Ovary (tissue), 9 donors: Measurements from ENCODE around the gene EHD3. TPM values are rescaled to one million over a fixed set of nuclear protein-coding genes. Genes with fewer than 3 reads are reported as not detected.

ENCODE experiments used
- DNase-seq, 5 donors: peaks; one replicate each; pipeline ENCODE4 v3.0.0-alpha.2; 2019 to 2020
- H3K27ac ChIP-seq, 2 donors: fragments of 200-600 bp; one replicate each; pipeline versions ENCODE4 v1.5.1 to v1.8.0; 2019 to 2022
- H3K27me3 ChIP-seq: fragments of 200-600 bp; one replicate; pipeline ENCODE4 v1.8.0; 2022
- H3K36me3 ChIP-seq: fragments of 200-600 bp; sonication (generic); one replicate; pipeline ENCODE4 v1.5.1; 2019
- H3K4me1 ChIP-seq: one replicate; pipeline ENCODE4 v1.8.1; 2013; ENCODE audit warnings: mild to moderate bottlenecking, moderate library complexity; ENCODE audit not compliant: insufficient read depth
- H3K4me3 ChIP-seq: fragments of 200-600 bp; sonication (generic); one replicate; pipeline ENCODE4 v1.5.1; 2017
- H3K9me3 ChIP-seq, 2 donors: fragments of 200-600 bp in 1 of 2; sonication (generic) in 1 of 2; one replicate each; pipeline versions ENCODE4 v1.5.1 to v1.8.1; 2013 to 2019; ENCODE audit warnings: mild to moderate bottlenecking in 1 of 2, moderate library complexity in 1 of 2
- EP300 ChIP-seq: sonication (generic); formaldehyde crosslinking; IDR thresholded peaks from one replicate; pipeline ENCODE4 v1.6.1; 2017; ENCODE audit warnings: antibody characterized with exemption
- POLR2A ChIP-seq: fragments of 450-650 bp; IDR thresholded peaks from one replicate; pipeline ENCODE4 v1.6.1; 2017; ENCODE audit warnings: antibody characterized with exemption, mild to moderate bottlenecking, moderate library complexity
- WGBS, 3 donors: extraction: QIAGEN DNeasy Blood & Tissue Kit in 1 of 3; methylation state at CpG; one replicate each; pipeline versions ENCODE4 v1.1.5 to v1.1.7; 2013 to 2017; 5-methylcytosine and 5-hydroxymethylcytosine counted together
- intact Hi-C, 4 donors: fragments of 100-400 bp; cut with DNase I; formaldehyde crosslinking; loops; one replicate each; pipeline versions ENCODE4 v1.11.0 to v1.15.1; 2022 to 2023
- polyA plus RNA-seq, 2 donors: library from polyadenylated mRNA; stranded (reverse); fragments of 200-250 nt in 1 of 2; fragments of 350-450 nt in 1 of 2; fragmentation: Illumina TruSeq in 1 of 2; extraction: RNeasy Lipid Tissue Mini Kit (QIAGEN cat#74804) in 1 of 2; gene quantifications; one replicate each; pipeline ENCODE4 v1.2.3, GENCODE V29; 2013 to 2014
- total RNA-seq, 7 donors: library from RNA; depleted of rRNA in 2 of 7; stranded (reverse); fragments of >200 nt in 2 of 7; fragmentation: NEBNext Ultra II Directional in 3 of 7; extraction: Animal tissue kit (Norgen Biotek cat#: 25700) in 3 of 7; gene quantifications; one replicate each; pipeline versions ENCODE4 v1.1.0 to v1.2.4, GENCODE V29; 2016 to 2023
- TF ChIP-seq, protein P1 (sequence below), 3 donors: fragments of 450-650 bp in 2 of 3; fragments of 200-600 bp in 1 of 3; IDR thresholded peaks; one replicate each; pipeline versions ENCODE4 v1.5.1 to v1.8.0; 2016 to 2022; ENCODE audit warnings: antibody characterized with exemption in 3 of 3, mild to moderate bottlenecking in 1 of 3
- donor health status: DM: no; HTN: no; CAD: no; lungs with moderate emphysema.
- donor health status: DM: no; HTN: no; CAD: no.
- donor health status: Bipolar disorder and iron deficiency.
- donor health status: DM: yes; HTN: yes; CAD: no.
- donor health status: DM: no; HTN: no; CAD: no.
- donor health status: DM: yes; HTN: yes; CAD: no.

Gene EHD3
- total and polyA plus RNA-seq, 9 donors = 2.8 to 10.6 (median 3.5) TPM

DNA sequence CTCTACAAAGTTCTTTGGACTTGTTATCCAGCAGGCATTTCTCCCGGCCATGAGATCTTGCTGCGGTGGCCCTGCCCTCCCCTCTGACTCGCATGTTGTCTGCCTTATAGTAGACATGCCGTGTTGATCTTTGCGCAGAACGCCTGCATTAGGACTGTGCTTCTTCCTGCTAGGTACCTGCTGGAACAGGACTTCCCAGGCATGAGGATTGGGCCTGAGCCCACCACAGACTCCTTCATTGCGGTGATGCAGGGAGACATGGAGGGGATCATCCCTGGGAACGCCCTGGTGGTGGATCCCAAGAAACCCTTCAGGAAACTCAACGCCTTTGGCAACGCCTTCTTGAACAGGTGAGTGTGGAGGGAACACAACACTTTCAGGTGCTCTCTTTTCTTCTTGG lies 10.1 kb downstream of the EHD3 start:
- intact Hi-C loops = no loop called here

DNA sequence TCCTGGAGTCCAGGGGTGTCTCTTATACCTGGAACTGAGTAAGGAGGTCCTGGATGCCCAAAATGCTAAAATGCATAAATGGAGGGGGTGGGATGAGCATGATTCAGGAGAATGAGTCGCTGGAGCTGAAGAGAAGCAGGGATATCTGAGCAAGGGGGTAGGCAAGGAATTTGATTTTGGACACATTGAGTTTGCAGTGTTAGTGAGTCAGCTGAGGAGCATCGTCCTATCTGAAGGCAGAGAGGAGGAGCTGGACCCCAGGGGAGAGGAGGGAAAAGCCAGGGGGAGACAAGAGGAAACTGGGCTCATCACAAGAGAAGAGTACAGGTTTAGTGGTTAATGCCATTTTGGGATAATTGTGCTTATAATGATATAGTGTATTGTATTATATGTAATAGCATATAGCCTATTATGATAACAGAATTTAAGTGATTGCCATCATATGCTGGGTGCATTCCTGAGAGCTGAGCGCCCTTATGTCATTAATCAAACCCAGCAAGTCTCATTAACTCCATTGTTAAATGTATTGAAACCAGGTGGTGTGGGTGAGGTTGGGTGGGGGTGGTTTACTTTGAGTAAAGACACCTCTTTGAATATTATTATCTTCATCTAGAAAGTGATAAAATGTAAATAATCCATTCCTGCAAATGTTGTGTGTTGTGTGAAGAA lies 12.4 kb downstream of the EHD3 start:
- intact Hi-C loops = no loop called here
- H3K27ac ChIP-seq = no peak overlapping the region
- no peak for DNase-seq
- H3K9me3 ChIP-seq = no peaks in the 10 kb centered on the region
- TF ChIP-seq, protein P1, sequence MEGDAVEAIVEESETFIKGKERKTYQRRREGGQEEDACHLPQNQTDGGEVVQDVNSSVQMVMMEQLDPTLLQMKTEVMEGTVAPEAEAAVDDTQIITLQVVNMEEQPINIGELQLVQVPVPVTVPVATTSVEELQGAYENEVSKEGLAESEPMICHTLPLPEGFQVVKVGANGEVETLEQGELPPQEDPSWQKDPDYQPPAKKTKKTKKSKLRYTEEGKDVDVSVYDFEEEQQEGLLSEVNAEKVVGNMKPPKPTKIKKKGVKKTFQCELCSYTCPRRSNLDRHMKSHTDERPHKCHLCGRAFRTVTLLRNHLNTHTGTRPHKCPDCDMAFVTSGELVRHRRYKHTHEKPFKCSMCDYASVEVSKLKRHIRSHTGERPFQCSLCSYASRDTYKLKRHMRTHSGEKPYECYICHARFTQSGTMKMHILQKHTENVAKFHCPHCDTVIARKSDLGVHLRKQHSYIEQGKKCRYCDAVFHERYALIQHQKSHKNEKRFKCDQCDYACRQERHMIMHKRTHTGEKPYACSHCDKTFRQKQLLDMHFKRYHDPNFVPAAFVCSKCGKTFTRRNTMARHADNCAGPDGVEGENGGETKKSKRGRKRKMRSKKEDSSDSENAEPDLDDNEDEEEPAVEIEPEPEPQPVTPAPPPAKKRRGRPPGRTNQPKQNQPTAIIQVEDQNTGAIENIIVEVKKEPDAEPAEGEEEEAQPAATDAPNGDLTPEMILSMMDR (IDR thresholded peaks at IDR 0.05) = no peak
- TF ChIP-seq EP300 = no peak
- no peak for TF ChIP-seq POLR2A
- no peaks in the 10 kb centered on the region for H3K36me3 ChIP-seq
- H3K27me3 ChIP-seq = no peaks in the 10 kb centered on the region
- H3K4me1 ChIP-seq = peaks cover 1% of the 10 kb centered on the region
- 81 to 89% (median 87%) methylated on average over 3 of the region's 3 CpGs for WGBS, 3 donors
- H3K4me3 ChIP-seq = no peak overlapping the region

More for the DNA sequence above, 10.1 kb downstream of the EHD3 start:
- Histone ChIP-seq H3K4me3 (no peak overlapping the region), H3K27me3 (no peaks in the 10 kb centered on the region), H3K27ac (no peak overlapping the region), H3K4me1 (peaks cover 1% of the 10 kb centered on the region), H3K9me3 (no peaks in the 10 kb centered on the region), H3K36me3 (no peaks in the 10 kb centered on the region)
- 95 to 96% (median 96%) methylated on average over 10 of the region's 10 CpGs for WGBS, 3 donors
- DNase-seq = no peak
- TF ChIP-seq POLR2A (no peak), EP300 (no peak)
- TF ChIP-seq, protein P1 (IDR thresholded peaks at IDR 0.05) = no peak

- intact Hi-C loops = no loop called here
- DNase-seq = no peak
- Histone ChIP-seq H3K27me3 (no peaks in the 10 kb centered on the region), H3K4me1 (no peaks in the 10 kb centered on the region), H3K36me3 (no peaks in the 10 kb centered on the region), H3K9me3 (no peaks in the 10 kb centered on the region), H3K4me3 (no peak overlapping the region), H3K27ac (no peak overlapping the region)
- WGBS, 3 donors = 79 to 84% (median 83%) methylated on average over 5 of the region's 5 CpGs
- TF ChIP-seq, protein P1 (IDR thresholded peaks at IDR 0.05) = no peak
- TF ChIP-seq POLR2A = no peak
- TF ChIP-seq EP300 = no peak
Measured at GRCh38 chr2:31247711-31248110, 13.8 kb downstream of the EHD3 start.

DNA sequence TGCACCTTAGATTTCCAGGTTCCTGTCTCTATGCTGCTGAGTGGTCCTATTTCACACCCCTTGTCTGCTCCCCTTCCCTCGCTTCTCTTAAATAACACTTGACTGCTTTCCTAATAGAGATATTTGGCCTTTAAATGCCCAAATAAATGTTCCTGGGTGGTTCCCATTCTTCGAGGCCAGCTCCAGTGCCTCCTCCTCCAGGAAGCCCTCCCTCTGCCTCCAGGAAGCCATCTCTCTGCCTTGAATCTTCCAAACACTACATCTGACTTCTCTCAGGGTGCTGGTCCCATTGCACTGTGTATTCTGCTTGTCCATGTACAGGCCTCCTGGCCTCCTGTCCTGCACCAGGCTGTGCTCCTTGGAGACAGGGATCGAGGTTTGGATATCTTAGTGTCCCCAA lies 14.2 kb downstream of the EHD3 start:
- Histone ChIP-seq H3K9me3 (no peaks in the 10 kb centered on the region), H3K27me3 (no peaks in the 10 kb centered on the region), H3K36me3 (no peaks in the 10 kb centered on the region), H3K27ac (no peak overlapping the region), H3K4me3 (no peak overlapping the region), H3K4me1 (no peaks in the 10 kb centered on the region)
- TF ChIP-seq, protein P1 (IDR thresholded peaks at IDR 0.05) = no peak
- TF ChIP-seq EP300 (no peak), POLR2A (no peak)
- intact Hi-C loops = no loop called here
- DNase-seq = no peak
- 86 to 92% (median 87%) methylated on average over 3 of the region's 3 CpGs for WGBS, 3 donors
